Keratinocyte (primary cell): Measurements from ENCODE around the gene DYNLRB2. TPM values are rescaled to one million over a fixed set of nuclear protein-coding genes. Genes with fewer than 3 reads are reported as not detected.
A peak's percentile ranks its signal among the peaks of the same experiment; 100 is the strongest.

Experiments
- DNase-seq: peaks from one replicate; pipeline ENCODE4 v3.0.0-alpha.2; 2011; ENCODE audit warnings: low read depth, missing footprints, low spot score
- FAIRE-seq: peaks from 2 replicates; lab custom pipeline; 2011; peaks lifted over from hg19 to GRCh38; lab: Jason Lieb, UNC
- H2AFZ ChIP-seq: 2 replicates; pipeline ENCODE4 v1.6.0; 2012; ENCODE audit warnings: low read length, control low read depth, inconsistent platforms; ENCODE audit not compliant: control insufficient read depth
- H3K27ac ChIP-seq: 2 replicates; pipeline ENCODE4 v1.5.1; 2011; ENCODE audit warnings: low read length; ENCODE audit not compliant: control insufficient read depth, insufficient read depth
- H3K27me3 ChIP-seq: 3 replicates; pipeline ENCODE4 v1.6.0; 2011; ENCODE audit warnings: low read length; ENCODE audit not compliant: control insufficient read depth, insufficient read depth; ENCODE audit errors: extremely low read depth
- H3K36me3 ChIP-seq, 2 experiments: 2 replicates in 1 of 2; 3 replicates in 1 of 2; pipeline ENCODE4 v1.5.1; 2011; ENCODE audit warnings: low read length in 2 of 2, mild to moderate bottlenecking in 1 of 2; ENCODE audit not compliant: control insufficient read depth in 2 of 2, insufficient read depth in 2 of 2; ENCODE audit errors: extremely low read depth in 1 of 2
- H3K4me1 ChIP-seq: 3 replicates; pipeline ENCODE4 v1.5.1; 2011; ENCODE audit warnings: low read length; ENCODE audit not compliant: control insufficient read depth, insufficient read depth; ENCODE audit errors: extremely low read depth
- H3K4me2 ChIP-seq: 3 replicates; pipeline ENCODE4 v1.6.0; 2011; ENCODE audit warnings: low read depth, low read length; ENCODE audit not compliant: control insufficient read depth, insufficient read depth; ENCODE audit errors: extremely low read depth
- H3K4me3 ChIP-seq, 3 experiments: fragments of 200-600 bp in 1 of 3; sonication (generic) in 1 of 3; 2 replicates in 2 of 3; 3 replicates in 1 of 3; pipeline ENCODE4 v1.5.1; 2011 to 2016; ENCODE audit warnings: low read length in 3 of 3, mild to moderate bottlenecking in 3 of 3, control low read depth in 2 of 3, inconsistent platforms in 1 of 3, low read depth in 1 of 3, mixed read lengths in 1 of 3, mixed run types in 1 of 3, moderate library complexity in 1 of 3; ENCODE audit not compliant: control insufficient read depth in 2 of 3, insufficient read depth in 2 of 3; ENCODE audit errors: extremely low read depth in 1 of 3
- H3K79me2 ChIP-seq: 2 replicates; pipeline ENCODE4 v1.6.0; 2012; ENCODE audit warnings: low read length; ENCODE audit not compliant: control insufficient read depth, insufficient read depth
- H3K9ac ChIP-seq: 3 replicates; pipeline ENCODE4 v1.6.0; 2011; ENCODE audit warnings: low read length; ENCODE audit not compliant: control insufficient read depth, insufficient read depth; ENCODE audit errors: extremely low read depth
- H3K9me1 ChIP-seq: 3 replicates; pipeline ENCODE4 v1.6.0; 2011; ENCODE audit warnings: low read length; ENCODE audit not compliant: control insufficient read depth, insufficient read depth; ENCODE audit errors: extremely low read depth
- H3K9me3 ChIP-seq: 2 replicates; pipeline ENCODE4 v1.5.1; 2012; ENCODE audit warnings: low read depth, low read length; ENCODE audit not compliant: control insufficient read depth
- H4K20me1 ChIP-seq: 3 replicates; pipeline ENCODE4 v1.6.0; 2011; ENCODE audit warnings: low read length; ENCODE audit not compliant: control insufficient read depth, insufficient read depth; ENCODE audit errors: extremely low read depth
- EZH2 ChIP-seq: IDR thresholded peaks from one replicate; pipeline ENCODE4 v1.6.1; 2012; ENCODE audit warnings: inconsistent platforms, mild to moderate bottlenecking, low read length, moderate library complexity
- dilution Hi-C: fragments of 300-500 bp; cut with MboI; formaldehyde crosslinking; loops from one replicate; pipeline ENCODE4 v1.7.0; 2020; ENCODE audit warnings: low sequenced_read_pairs; ENCODE audit not compliant: extremely low pct_ligation_motif_present
- polyA plus RNA-seq, 5 experiments: library from polyadenylated mRNA; depleted of rRNA in 3 of 5; stranded (reverse) in 3 of 5; stranded (forward) in 1 of 5; unstranded in 1 of 5; fragments of >200 nt; gene quantifications; 1 replicate in 1 of 5; 2 replicates in 3 of 5; 3 replicates in 1 of 5; pipeline versions ENCODE4 v1.2.1 to v1.2.3, GENCODE V29; 2011 to 2012; ENCODE audit warnings: missing spikeins in 2 of 5, low read depth in 1 of 5, low replicate concordance in 1 of 5
- TF ChIP-seq, protein P1 (sequence below), 3 experiments: IDR thresholded peaks in 1 of 3; conservative IDR thresholded peaks in 1 of 3; optimal IDR thresholded peaks in 1 of 3; 2 replicates in 2 of 3; 3 replicates in 1 of 3; pipeline versions ENCODE3 to v1.5.1; 2011; ENCODE audit warnings: low read length in 3 of 3, mild to moderate bottlenecking in 3 of 3, moderate library complexity in 2 of 3, control low read depth in 1 of 3, inconsistent platforms in 1 of 3; ENCODE audit not compliant: insufficient read depth in 2 of 3; ENCODE audit errors: extremely low read depth in 1 of 3

DYNLRB2 gene
- polyA plus RNA-seq, 1 donor (not counting 4 experiments of a cell fraction or from before 2014, with no cell fraction given) = 0.51 TPM

DNA sequence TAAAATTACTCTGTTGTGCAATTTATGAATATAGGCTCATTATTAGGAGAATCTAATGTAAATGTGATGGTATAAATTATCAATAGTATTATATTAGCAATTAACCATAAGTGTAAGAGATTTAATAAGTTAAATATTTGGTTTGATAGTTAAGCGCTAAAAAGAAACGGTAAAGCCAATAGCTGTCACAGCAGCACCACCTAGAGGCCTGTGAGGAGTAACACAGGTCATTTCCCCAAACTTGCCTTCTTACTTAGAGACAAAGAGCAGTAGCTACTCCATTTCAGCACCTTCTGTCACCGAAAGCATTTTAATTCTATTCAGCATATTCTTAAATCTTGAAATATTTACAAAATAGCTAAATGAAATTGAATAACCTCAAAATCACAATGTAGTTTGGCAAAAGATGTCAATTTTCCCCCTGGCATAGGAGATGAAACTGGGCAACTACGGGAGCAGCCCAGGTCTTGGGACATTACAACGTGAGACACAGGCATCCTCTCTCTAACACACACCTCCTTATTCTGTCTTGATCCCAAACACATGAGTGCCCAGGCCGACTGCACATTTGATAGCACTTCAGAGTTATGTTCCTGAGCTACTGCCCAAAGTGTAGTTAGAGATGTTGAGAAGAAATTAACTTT is 14.3 kb upstream of the DYNLRB2 start:
- no peak overlapping the region for H2AFZ ChIP-seq
- H3K36me3 ChIP-seq = no peaks in the 10 kb centered on the region
- H3K4me3 ChIP-seq = no peak overlapping the region
- dilution Hi-C loops = no loop called here
- no peak overlapping the region for H3K27ac ChIP-seq
- H3K9me3 ChIP-seq = no peaks in the 10 kb centered on the region
- H3K27me3 ChIP-seq = no peaks in the 10 kb centered on the region
- no peaks in the 10 kb centered on the region for H4K20me1 ChIP-seq
- H3K4me1 ChIP-seq = no peaks in the 10 kb centered on the region
- no peak overlapping the region for H3K4me2 ChIP-seq
- no peaks in the 10 kb centered on the region for H3K9me1 ChIP-seq
- no peak overlapping the region for H3K9ac ChIP-seq
- TF ChIP-seq EZH2 = no peak
- TF ChIP-seq, protein P1, sequence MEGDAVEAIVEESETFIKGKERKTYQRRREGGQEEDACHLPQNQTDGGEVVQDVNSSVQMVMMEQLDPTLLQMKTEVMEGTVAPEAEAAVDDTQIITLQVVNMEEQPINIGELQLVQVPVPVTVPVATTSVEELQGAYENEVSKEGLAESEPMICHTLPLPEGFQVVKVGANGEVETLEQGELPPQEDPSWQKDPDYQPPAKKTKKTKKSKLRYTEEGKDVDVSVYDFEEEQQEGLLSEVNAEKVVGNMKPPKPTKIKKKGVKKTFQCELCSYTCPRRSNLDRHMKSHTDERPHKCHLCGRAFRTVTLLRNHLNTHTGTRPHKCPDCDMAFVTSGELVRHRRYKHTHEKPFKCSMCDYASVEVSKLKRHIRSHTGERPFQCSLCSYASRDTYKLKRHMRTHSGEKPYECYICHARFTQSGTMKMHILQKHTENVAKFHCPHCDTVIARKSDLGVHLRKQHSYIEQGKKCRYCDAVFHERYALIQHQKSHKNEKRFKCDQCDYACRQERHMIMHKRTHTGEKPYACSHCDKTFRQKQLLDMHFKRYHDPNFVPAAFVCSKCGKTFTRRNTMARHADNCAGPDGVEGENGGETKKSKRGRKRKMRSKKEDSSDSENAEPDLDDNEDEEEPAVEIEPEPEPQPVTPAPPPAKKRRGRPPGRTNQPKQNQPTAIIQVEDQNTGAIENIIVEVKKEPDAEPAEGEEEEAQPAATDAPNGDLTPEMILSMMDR (optimal IDR thresholded peaks at IDR 0.05 in 1 of 3, IDR thresholded peaks at IDR 0.05 in 1 of 3, conservative IDR thresholded peaks at IDR 0.05 in 1 of 3; ENCODE audit: extremely low read depth in 1 of 3, insufficient read depth in 2 of 3, low read length in 3 of 3) = peak; percentile 68 to 77 (median 73)
- FAIRE-seq (no peak), DNase-seq (no peak)
- H3K79me2 ChIP-seq = no peaks in the 10 kb centered on the region

DNA sequence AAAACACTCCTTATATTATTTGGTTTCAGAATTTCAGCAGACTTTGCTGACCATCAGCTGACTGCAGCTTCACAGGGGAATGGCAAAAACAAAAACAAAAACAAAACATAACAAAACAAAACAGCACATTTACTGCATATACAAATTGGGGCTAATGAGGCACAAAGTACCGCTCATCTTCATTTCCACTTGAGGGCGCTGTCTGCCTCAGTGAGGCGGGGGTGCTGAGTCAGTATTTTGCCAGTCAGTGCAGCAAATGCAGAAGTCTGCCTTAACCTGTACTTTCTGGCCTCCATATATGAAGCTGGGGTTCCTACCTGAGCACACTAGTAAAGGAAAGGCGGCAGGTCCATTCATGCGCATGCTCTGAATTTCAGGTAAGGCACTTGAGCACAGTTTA is 13.5 kb upstream of the DYNLRB2 start:
- Histone ChIP-seq H3K36me3 (no peaks in the 10 kb centered on the region), H3K4me1 (no peaks in the 10 kb centered on the region), H3K9me1 (no peaks in the 10 kb centered on the region), H3K27me3 (no peaks in the 10 kb centered on the region), H4K20me1 (no peaks in the 10 kb centered on the region), H3K4me3 (no peak overlapping the region), H3K9ac (no peak overlapping the region), H3K27ac (no peak overlapping the region), H3K79me2 (no peaks in the 10 kb centered on the region), H3K4me2 (no peak overlapping the region), H2AFZ (no peak overlapping the region), H3K9me3 (no peaks in the 10 kb centered on the region)
- dilution Hi-C loops = no loop called here
- TF ChIP-seq, protein P1 (optimal IDR thresholded peaks at IDR 0.05 in 1 of 3, IDR thresholded peaks at IDR 0.05 in 1 of 3, conservative IDR thresholded peaks at IDR 0.05 in 1 of 3; ENCODE audit: extremely low read depth in 1 of 3, insufficient read depth in 2 of 3, low read length in 3 of 3) = peak; percentile 81 to 96 (median 83)
- TF ChIP-seq EZH2 = no peak
- DNase-seq = no peak
- FAIRE-seq = peak; percentile 72
